GM12878 (cell line): ENCODE results near the gene SEMA4C. TPM values are rescaled to one million over a fixed set of nuclear protein-coding genes. Genes with fewer than 3 reads are reported as not detected.

Experiments used
- BHLHE40 ChIP-seq, 2 experiments: fragments of 450-650 bp in 1 of 2; IDR thresholded peaks; 2 replicates each; pipeline ENCODE4 v1.6.1; 2011 to 2017; ENCODE audit warnings: low read depth in 2 of 2, borderline replicate concordance in 1 of 2, improper control_type of control experiment in 1 of 2, low read length in 1 of 2, mild to moderate bottlenecking in 1 of 2
- HDGF ChIP-seq: fragments of 450-650 bp; IDR thresholded peaks from 2 replicates; pipeline ENCODE4 v1.6.1; 2016; ENCODE audit warnings: antibody characterized with exemption
- MEF2A ChIP-seq: IDR thresholded peaks from 2 replicates; pipeline ENCODE4 v1.6.1; 2011; ENCODE audit warnings: low read depth, mild to moderate bottlenecking, low read length, moderate library complexity; ENCODE audit not compliant: insufficient read depth
- RUNX3 ChIP-seq: IDR thresholded peaks from 2 replicates; pipeline ENCODE4 v1.6.1; 2012; ENCODE audit warnings: low read length, inconsistent platforms
- SP1 ChIP-seq: IDR thresholded peaks from one replicate; pipeline ENCODE4 v1.6.1; 2011; ENCODE audit warnings: low read depth, low read length
- polyA plus RNA-seq, 11 experiments: library from polyadenylated mRNA; depleted of rRNA in 4 of 11; unstranded in 6 of 11; stranded (reverse) in 5 of 11; fragments of >200 nt; fragmentation: Nextera tagmentation in 4 of 11; fragmentation: Illumina TruSeq in 1 of 11; extraction: Ambion mirVana in 4 of 11; extraction: Trizol in 1 of 11; gene quantifications; 1 replicate in 1 of 11; 2 replicates in 10 of 11; pipeline versions ENCODE4 v1.2.1 to v1.2.3, GENCODE V29; 2011 to 2016; ENCODE audit warnings: inconsistent platforms in 2 of 11, missing spikeins in 2 of 11, low read depth in 1 of 11
- total RNA-seq, 4 experiments: library from RNA; depleted of rRNA in 3 of 4; stranded (reverse); fragments of >200 nt in 3 of 4; fragmentation: Illumina TruSeq in 1 of 4; extraction: Trizol in 1 of 4; gene quantifications; 2 replicates each; pipeline versions ENCODE4 v1.2.1 to v1.2.3, GENCODE V29; 2013 to 2021
- TF ChIP-seq, protein P1 (sequence below): fragments of 150-350 bp; IDR thresholded peaks from 2 replicates; pipeline ENCODE4 v1.6.1; 2016; ENCODE audit warnings: low read depth, low read length
- TF ChIP-seq, protein P2 (sequence below): fragments of 450-650 bp; IDR thresholded peaks from 2 replicates; pipeline ENCODE4 v1.6.1; 2018; ENCODE audit warnings: mild to moderate bottlenecking, low read depth, moderate library complexity; ENCODE audit not compliant: partially characterized antibody

The SEMA4C gene
- total and polyA plus RNA-seq, 10 of the 15 experiments (the other 5 are each of a cell fraction or from before 2014, with no cell fraction given), result 0.06 to 21.6 (median 6.8) TPM

DNA sequence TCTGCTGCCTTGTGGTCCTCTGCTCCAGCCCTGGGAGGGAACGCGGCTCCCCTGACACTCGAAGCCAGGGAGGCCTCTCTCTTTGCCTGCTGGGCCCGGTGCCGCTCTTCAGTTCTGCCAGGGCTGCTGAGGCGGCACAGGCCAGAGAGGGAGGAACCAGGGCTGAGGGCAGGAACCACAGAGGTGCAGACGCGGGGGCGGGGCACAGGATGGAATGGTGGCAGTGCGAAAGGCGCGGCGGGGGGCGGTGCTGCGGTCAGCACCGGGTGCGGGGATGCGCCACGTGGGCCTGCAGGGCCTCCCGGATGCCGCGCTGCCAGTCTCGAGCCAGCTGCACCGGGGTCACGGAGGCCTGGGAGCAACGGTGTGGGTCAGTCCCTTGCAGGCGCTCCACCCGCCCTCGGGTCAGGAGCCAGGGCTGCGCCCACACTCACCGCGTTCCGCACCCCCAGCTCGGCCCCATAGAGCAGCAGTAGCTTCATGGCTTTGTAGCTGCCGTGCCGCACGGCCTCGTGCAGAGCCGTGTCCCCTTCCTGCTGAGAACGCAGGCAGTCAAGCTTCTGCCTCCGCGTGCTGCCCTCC lies 30.5 kb downstream of the SEMA4C start (continued):
- TF ChIP-seq, protein P1, sequence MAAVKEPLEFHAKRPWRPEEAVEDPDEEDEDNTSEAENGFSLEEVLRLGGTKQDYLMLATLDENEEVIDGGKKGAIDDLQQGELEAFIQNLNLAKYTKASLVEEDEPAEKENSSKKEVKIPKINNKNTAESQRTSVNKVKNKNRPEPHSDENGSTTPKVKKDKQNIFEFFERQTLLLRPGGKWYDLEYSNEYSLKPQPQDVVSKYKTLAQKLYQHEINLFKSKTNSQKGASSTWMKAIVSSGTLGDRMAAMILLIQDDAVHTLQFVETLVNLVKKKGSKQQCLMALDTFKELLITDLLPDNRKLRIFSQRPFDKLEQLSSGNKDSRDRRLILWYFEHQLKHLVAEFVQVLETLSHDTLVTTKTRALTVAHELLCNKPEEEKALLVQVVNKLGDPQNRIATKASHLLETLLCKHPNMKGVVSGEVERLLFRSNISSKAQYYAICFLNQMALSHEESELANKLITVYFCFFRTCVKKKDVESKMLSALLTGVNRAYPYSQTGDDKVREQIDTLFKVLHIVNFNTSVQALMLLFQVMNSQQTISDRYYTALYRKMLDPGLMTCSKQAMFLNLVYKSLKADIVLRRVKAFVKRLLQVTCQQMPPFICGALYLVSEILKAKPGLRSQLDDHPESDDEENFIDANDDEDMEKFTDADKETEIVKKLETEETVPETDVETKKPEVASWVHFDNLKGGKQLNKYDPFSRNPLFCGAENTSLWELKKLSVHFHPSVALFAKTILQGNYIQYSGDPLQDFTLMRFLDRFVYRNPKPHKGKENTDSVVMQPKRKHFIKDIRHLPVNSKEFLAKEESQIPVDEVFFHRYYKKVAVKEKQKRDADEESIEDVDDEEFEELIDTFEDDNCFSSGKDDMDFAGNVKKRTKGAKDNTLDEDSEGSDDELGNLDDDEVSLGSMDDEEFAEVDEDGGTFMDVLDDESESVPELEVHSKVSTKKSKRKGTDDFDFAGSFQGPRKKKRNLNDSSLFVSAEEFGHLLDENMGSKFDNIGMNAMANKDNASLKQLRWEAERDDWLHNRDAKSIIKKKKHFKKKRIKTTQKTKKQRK, result no peak
- peak; percentile 62 for TF ChIP-seq RUNX3
- TF ChIP-seq MEF2A, result no peak
- peak in 1 of 2 experiments; percentile 25; a peak in 1 of 4 replicates for TF ChIP-seq BHLHE40 (IDR thresholded peaks at IDR 0.05; ENCODE audit: borderline replicate concordance in 1 of 2, low read depth in 2 of 2, low read length in 1 of 2)
- no peak for TF ChIP-seq SP1
- TF ChIP-seq, protein P2, sequence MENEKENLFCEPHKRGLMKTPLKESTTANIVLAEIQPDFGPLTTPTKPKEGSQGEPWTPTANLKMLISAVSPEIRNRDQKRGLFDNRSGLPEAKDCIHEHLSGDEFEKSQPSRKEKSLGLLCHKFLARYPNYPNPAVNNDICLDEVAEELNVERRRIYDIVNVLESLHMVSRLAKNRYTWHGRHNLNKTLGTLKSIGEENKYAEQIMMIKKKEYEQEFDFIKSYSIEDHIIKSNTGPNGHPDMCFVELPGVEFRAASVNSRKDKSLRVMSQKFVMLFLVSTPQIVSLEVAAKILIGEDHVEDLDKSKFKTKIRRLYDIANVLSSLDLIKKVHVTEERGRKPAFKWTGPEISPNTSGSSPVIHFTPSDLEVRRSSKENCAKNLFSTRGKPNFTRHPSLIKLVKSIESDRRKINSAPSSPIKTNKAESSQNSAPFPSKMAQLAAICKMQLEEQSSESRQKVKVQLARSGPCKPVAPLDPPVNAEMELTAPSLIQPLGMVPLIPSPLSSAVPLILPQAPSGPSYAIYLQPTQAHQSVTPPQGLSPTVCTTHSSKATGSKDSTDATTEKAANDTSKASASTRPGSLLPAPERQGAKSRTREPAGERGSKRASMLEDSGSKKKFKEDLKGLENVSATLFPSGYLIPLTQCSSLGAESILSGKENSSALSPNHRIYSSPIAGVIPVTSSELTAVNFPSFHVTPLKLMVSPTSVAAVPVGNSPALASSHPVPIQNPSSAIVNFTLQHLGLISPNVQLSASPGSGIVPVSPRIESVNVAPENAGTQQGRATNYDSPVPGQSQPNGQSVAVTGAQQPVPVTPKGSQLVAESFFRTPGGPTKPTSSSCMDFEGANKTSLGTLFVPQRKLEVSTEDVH, result no peak
- TF ChIP-seq HDGF, result 0 out of 2 replicates have a peak, but pooled peaks have one; percentile 23
- TF ChIP-seq, all 136 proteins: peak for 9
